Astrocyte (in vitro differentiated cells and primary cell): Measurements from ENCODE around the gene CDYL.

Source experiments
- EZH2 ChIP-seq: IDR thresholded peaks from 2 replicates; pipeline ENCODE4 v1.6.1; 2012; ENCODE audit warnings: mild to moderate bottlenecking, low read length, inconsistent platforms; ENCODE audit not compliant: insufficient read depth
- TF ChIP-seq, protein P1 (sequence below): IDR thresholded peaks from 2 replicates; pipeline ENCODE4 v1.5.1; 2011; ENCODE audit warnings: low read depth, mild to moderate bottlenecking, inconsistent platforms, low read length, moderate library complexity; ENCODE audit not compliant: insufficient read depth

DNA sequence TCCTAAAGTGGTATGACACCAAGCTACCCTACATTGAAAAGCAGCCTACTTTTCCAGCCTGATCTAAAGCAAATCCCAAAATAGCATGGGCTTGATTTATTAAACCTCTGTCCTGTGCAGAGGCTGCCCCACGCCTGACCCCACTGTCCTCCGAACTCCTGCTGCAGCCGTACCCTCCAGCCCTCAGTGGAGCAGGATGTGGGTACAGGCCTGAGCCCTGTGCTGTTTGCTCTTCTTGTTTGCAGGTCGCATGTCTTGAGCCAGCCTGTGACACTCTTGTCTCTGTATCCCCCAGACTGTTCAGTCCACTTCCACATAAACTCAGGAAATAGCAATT lies 166.4 kb downstream of the CDYL start:
- TF ChIP-seq, protein P1, sequence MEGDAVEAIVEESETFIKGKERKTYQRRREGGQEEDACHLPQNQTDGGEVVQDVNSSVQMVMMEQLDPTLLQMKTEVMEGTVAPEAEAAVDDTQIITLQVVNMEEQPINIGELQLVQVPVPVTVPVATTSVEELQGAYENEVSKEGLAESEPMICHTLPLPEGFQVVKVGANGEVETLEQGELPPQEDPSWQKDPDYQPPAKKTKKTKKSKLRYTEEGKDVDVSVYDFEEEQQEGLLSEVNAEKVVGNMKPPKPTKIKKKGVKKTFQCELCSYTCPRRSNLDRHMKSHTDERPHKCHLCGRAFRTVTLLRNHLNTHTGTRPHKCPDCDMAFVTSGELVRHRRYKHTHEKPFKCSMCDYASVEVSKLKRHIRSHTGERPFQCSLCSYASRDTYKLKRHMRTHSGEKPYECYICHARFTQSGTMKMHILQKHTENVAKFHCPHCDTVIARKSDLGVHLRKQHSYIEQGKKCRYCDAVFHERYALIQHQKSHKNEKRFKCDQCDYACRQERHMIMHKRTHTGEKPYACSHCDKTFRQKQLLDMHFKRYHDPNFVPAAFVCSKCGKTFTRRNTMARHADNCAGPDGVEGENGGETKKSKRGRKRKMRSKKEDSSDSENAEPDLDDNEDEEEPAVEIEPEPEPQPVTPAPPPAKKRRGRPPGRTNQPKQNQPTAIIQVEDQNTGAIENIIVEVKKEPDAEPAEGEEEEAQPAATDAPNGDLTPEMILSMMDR, result no peak
- TF ChIP-seq EZH2, result no peak
